ENCODE measurements around the gene WWOX. TPM values are rescaled to one million over a fixed set of nuclear protein-coding genes. Genes with fewer than 3 reads are reported as not detected.

WWOX gene
- total and polyA plus RNA-seq, 2 of the 8 experiments (the other 6 are each of a cell fraction or from before 2014, with no cell fraction given) = 5.4 to 16.7 TPM

DNA sequence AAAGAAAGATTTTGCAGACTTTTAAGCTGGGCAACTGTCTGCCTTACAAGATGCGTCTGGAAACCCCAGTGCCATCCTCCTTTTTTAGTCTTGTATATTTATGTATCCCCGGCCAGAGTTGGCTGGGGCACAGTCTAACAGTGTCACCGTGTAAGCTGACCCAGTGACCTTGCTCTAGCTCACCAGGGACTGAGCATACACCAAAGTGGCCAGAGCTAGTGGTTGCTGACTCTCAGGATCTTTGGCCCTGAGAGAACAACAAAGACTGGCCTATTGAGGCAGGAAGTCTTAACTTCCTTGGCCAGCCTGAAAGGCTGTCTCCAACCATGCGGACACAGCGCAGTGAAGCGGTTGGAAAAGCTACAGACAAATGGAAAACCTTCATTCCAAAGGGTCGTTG lies 745.2 kb downstream of the WWOX start:
- H3K4me2 ChIP-seq (ENCODE audit: insufficient read depth in 1 of 2, low read depth in 2 of 2, low read length in 2 of 2) = no peak overlapping the region
- H2BK20ac ChIP-seq (ENCODE audit: low read length) = no peak overlapping the region
- no peak overlapping the region for H4K5ac ChIP-seq (ENCODE audit: insufficient read length, low read depth, low read length)
- H3K9me3 ChIP-seq (ENCODE audit: insufficient read depth in 2 of 2, low read depth in 1 of 2, low read length in 1 of 2) = no peaks in the 10 kb centered on the region
- H3K79me2 ChIP-seq (ENCODE audit: control insufficient read depth in 1 of 2, insufficient read depth in 2 of 2, low read length in 2 of 2) = no peaks in the 10 kb centered on the region
- H2BK120ac ChIP-seq (replicated peaks; ENCODE audit: low read depth, low read length) = no peak overlapping the region
- H3K23me2 ChIP-seq (ENCODE audit: low read depth, low read length) = no peaks in the 10 kb centered on the region
- H3K56ac ChIP-seq (replicated peaks; ENCODE audit: insufficient read length, low read depth, low read length) = no peak overlapping the region
- H2BK5ac ChIP-seq (ENCODE audit: low read depth, low read length) = no peak overlapping the region; the same call in 1 of the 2 replicates
- H3K79me1 ChIP-seq (ENCODE audit: low read depth, low read length) = no peaks in the 10 kb centered on the region
- H3K27me3 ChIP-seq (replicated peaks in 1 of 4; ENCODE audit: control insufficient read depth in 3 of 4, extremely low read depth in 1 of 4, insufficient read depth in 3 of 4, low read length in 3 of 4) = no peaks in the 10 kb centered on the region
- FAIRE-seq = no peak
- no peaks in the 10 kb centered on the region for H3K36me3 ChIP-seq (ENCODE audit: control insufficient read depth in 2 of 4, insufficient read depth in 4 of 4, low read length in 3 of 4)
- CTCF ChIA-PET (ENCODE audit: partially characterized antibody) = interaction anchor here (0.6 kb wide), 2 partner anchors 10 to 306 kb away, joined by 3 to 4 read pairs; no protein-coding TSS in a partner anchor
- H3K27ac ChIP-seq (ENCODE audit: low read depth, low read length) = no peak overlapping the region
- no peak overlapping the region for H2BK12ac ChIP-seq (ENCODE audit: low read depth, low read length)
- H4K20me1 ChIP-seq (replicated peaks in 1 of 2; ENCODE audit: control insufficient read depth in 1 of 2, insufficient read depth in 2 of 2, low read length in 2 of 2) = no peaks in the 10 kb centered on the region
- no peak overlapping the region for H3K4me3 ChIP-seq (ENCODE audit: extremely low read depth in 1 of 4, insufficient read depth in 2 of 4, low read depth in 3 of 4, low read length in 4 of 4)
- no peak for DNase-seq (ENCODE audit: low read depth in 1 of 2, low spot score in 2 of 2)
- H3K4ac ChIP-seq (replicated peaks; ENCODE audit: insufficient read length, low read depth, low read length) = no peak overlapping the region
- H3K4me1 ChIP-seq (replicated peaks in 1 of 4; ENCODE audit: control insufficient read depth in 3 of 4, insufficient read depth in 4 of 4, low read length in 3 of 4) = no peaks in the 10 kb centered on the region
- POLR2A ChIA-PET (ENCODE audit: partially characterized antibody) = no interaction called here
- H2BK15ac ChIP-seq (ENCODE audit: low read length) = no peak overlapping the region
- H3K14ac ChIP-seq (ENCODE audit: insufficient read length) = no peak overlapping the region
- WGBS, 2 experiments (ENCODE audit: extremely low coverage in 1 of 2, insufficient coverage in 1 of 2, insufficient read length in 1 of 2, insufficient replicate concordance in 2 of 2, low coverage in 1 of 2, low lambda C conversion rate in 2 of 2, missing lambda C conversion rate in 1 of 2) = 87% methylated on average over 7 of the region's 7 CpGs; no CpG with 5 or more reads in 1 of the 2 experiments
- no peak overlapping the region for H3K9ac ChIP-seq (replicated peaks in 1 of 4; ENCODE audit: extremely low read depth in 1 of 4, low read depth in 3 of 4, low read length in 3 of 4)
- no peak overlapping the region for H3K18ac ChIP-seq (ENCODE audit: extremely low read depth, low read length)
- no peak overlapping the region for H2AFZ ChIP-seq (ENCODE audit: low read length)
- TF ChIP-seq ZNF274 (IDR thresholded peaks at IDR 0.05; ENCODE audit: borderline replicate concordance, extremely low read depth, low read length) (no peak), RBBP5 (IDR thresholded peaks at IDR 0.05; ENCODE audit: borderline replicate concordance, low read depth, low read length) (no peak), KDM1A (IDR thresholded peaks at IDR 0.05; ENCODE audit: borderline replicate concordance, low read length) (no peak)
- no peak overlapping the region for H4K8ac ChIP-seq (ENCODE audit: extremely low read depth, insufficient read depth, low read length)
- no peak overlapping the region for H2AK5ac ChIP-seq (ENCODE audit: low read depth, low read length)
- no peak overlapping the region for H3K23ac ChIP-seq (ENCODE audit: insufficient read length)
- no peak overlapping the region for H4K91ac ChIP-seq (replicated peaks; ENCODE audit: insufficient read length, low read length)

Data from H1 (cell line).